OCI-LY1 (cell line): ENCODE data around the gene TJP3.

Experiments used
- H2AFZ ChIP-seq: fragments of 200-600 bp; sonication (generic), shearing (Covaris generic); 2 replicates; pipeline ENCODE4 v1.6.0; 2014; ENCODE audit warnings: antibody characterized with exemption, mild to moderate bottlenecking, low read length
- H3F3A ChIP-seq: fragments of 200-600 bp; sonication (generic), shearing (Covaris generic); 2 replicates; pipeline ENCODE4 v1.6.0; 2014; ENCODE audit warnings: mild to moderate bottlenecking, antibody characterized with exemption, low read length, moderate library complexity; ENCODE audit not compliant: insufficient read depth
- H3K27ac ChIP-seq: fragments of 200-600 bp; sonication (generic); 2 replicates; pipeline ENCODE4 v1.5.1; 2014; ENCODE audit warnings: low read length, mixed run types, mild to moderate bottlenecking, low read depth; ENCODE audit not compliant: poor library complexity, severe bottlenecking
- H3K27me3 ChIP-seq: fragments of 200-600 bp; sonication (generic); 2 replicates; pipeline ENCODE4 v1.6.0; 2014; ENCODE audit warnings: antibody characterized with exemption, mild to moderate bottlenecking, low read length, moderate library complexity; ENCODE audit not compliant: insufficient read depth
- H3K36me3 ChIP-seq: fragments of 200-600 bp; sonication (generic); 2 replicates; pipeline ENCODE4 v1.6.1; 2014; ENCODE audit warnings: mild to moderate bottlenecking, antibody characterized with exemption, low read length, moderate library complexity, mixed read lengths; ENCODE audit not compliant: insufficient read depth
- H3K4me1 ChIP-seq: fragments of 200-600 bp; sonication (generic); 2 replicates; pipeline ENCODE4 v1.5.1; 2014; ENCODE audit warnings: mild to moderate bottlenecking, low read length, moderate library complexity; ENCODE audit not compliant: insufficient read depth, severe bottlenecking
- H3K4me2 ChIP-seq: fragments of 200-600 bp; sonication (generic), shearing (Covaris generic); 2 replicates; pipeline ENCODE4 v1.6.1; 2014; ENCODE audit warnings: low read length
- H3K4me3 ChIP-seq: fragments of 200-600 bp; sonication (generic); 2 replicates; pipeline ENCODE4 v1.5.1; 2014; ENCODE audit warnings: low read length, low read depth, mild to moderate bottlenecking, mixed read lengths; ENCODE audit not compliant: poor library complexity, severe bottlenecking
- H3K79me2 ChIP-seq: fragments of 200-600 bp; shearing (Covaris generic); 2 replicates; pipeline ENCODE4 v1.6.1; 2016; ENCODE audit warnings: mixed run types, low read length, mixed read lengths; ENCODE audit not compliant: insufficient read depth
- H3K9ac ChIP-seq: fragments of 200-600 bp; sonication (generic), shearing (Covaris generic); 2 replicates; pipeline ENCODE4 v1.6.1; 2014; ENCODE audit warnings: mild to moderate bottlenecking, low read length, mixed read lengths
- H3K9me2 ChIP-seq: fragments of 200-600 bp; sonication (generic), shearing (Covaris generic); 2 replicates; pipeline ENCODE4 v1.6.1; 2014; ENCODE audit warnings: low read depth, mild to moderate bottlenecking, low read length, mixed read lengths
- H3K9me3 ChIP-seq: fragments of 200-600 bp; shearing (Covaris generic); 2 replicates; pipeline ENCODE4 v1.6.1; 2014; ENCODE audit warnings: low read length, mixed read lengths
- H4K20me1 ChIP-seq: fragments of 200-600 bp; sonication (generic), shearing (Covaris generic); 2 replicates; pipeline ENCODE4 v1.6.0; 2016; ENCODE audit warnings: mild to moderate bottlenecking, low read length; ENCODE audit not compliant: insufficient read depth
- CTCF ChIP-seq: fragments of 200-600 bp; sonication (generic), shearing (Covaris generic); IDR thresholded peaks from 2 replicates; pipeline ENCODE4 v1.5.1; 2017; ENCODE audit warnings: mild to moderate bottlenecking, antibody characterized with exemption, low read length, moderate library complexity, mixed read lengths
- EZH2 ChIP-seq: fragments of 200-600 bp; sonication (generic), shearing (Covaris generic); IDR thresholded peaks from 2 replicates; pipeline ENCODE4 v1.8.0; 2017; ENCODE audit warnings: borderline replicate concordance, mixed run types, mild to moderate bottlenecking, antibody characterized with exemption, low read length, moderate library complexity, mixed read lengths

TJP3 gene

GRCh38 chr19:3780786-3781304, 72.7 kb downstream of the TJP3 start:
- Histone ChIP-seq H3K9ac (no peak overlapping the region), H3K4me3 (no peak overlapping the region), H3K27me3 (peaks cover 8% of the 10 kb centered on the region; the same call in 1 of the 2 replicates), H3K36me3 (no peaks in the 10 kb centered on the region; the same call in 1 of the 2 replicates), H3K79me2 (no peaks in the 10 kb centered on the region), H3K4me1 (no peaks in the 10 kb centered on the region), H3K27ac (no peak overlapping the region), H3K9me3 (peaks cover 13% of the 10 kb centered on the region), H3K4me2 (no peak overlapping the region), H4K20me1 (no peaks in the 10 kb centered on the region), H3K9me2 (no peaks in the 10 kb centered on the region), H3F3A (no peaks in the 10 kb centered on the region), H2AFZ (no peak overlapping the region)
- no peak for TF ChIP-seq EZH2
- TF ChIP-seq CTCF: no peak

- H3K36me3 ChIP-seq: no peaks in the 10 kb centered on the region; the same call in 1 of the 2 replicates
- H3K27me3 ChIP-seq: peaks cover 8% of the 10 kb centered on the region; the same call in 1 of the 2 replicates
- H4K20me1 ChIP-seq: no peaks in the 10 kb centered on the region
- peaks cover 13% of the 10 kb centered on the region for H3K9me3 ChIP-seq
- no peaks in the 10 kb centered on the region for H3F3A ChIP-seq
- no peak overlapping the region for H2AFZ ChIP-seq
- H3K9ac ChIP-seq: no peak overlapping the region
- no peak overlapping the region for H3K4me2 ChIP-seq
- H3K4me3 ChIP-seq: no peak overlapping the region
- no peak overlapping the region for H3K27ac ChIP-seq
- no peak for TF ChIP-seq CTCF
- no peak for TF ChIP-seq EZH2
- H3K79me2 ChIP-seq: no peaks in the 10 kb centered on the region
- H3K9me2 ChIP-seq: no peaks in the 10 kb centered on the region
- H3K4me1 ChIP-seq: no peaks in the 10 kb centered on the region
These were observed 73.4 kb downstream of the TJP3 start for GRCh38 chr19:3781603-3782002.

- no peak overlapping the region for H3K4me2 ChIP-seq
- H3K79me2 ChIP-seq: no peaks in the 10 kb centered on the region
- no peaks in the 10 kb centered on the region for H3K4me1 ChIP-seq
- H2AFZ ChIP-seq: no peak overlapping the region
- no peak overlapping the region for H3K4me3 ChIP-seq
- peaks cover 13% of the 10 kb centered on the region for H3K9me3 ChIP-seq
- no peak overlapping the region for H3K9ac ChIP-seq
- H4K20me1 ChIP-seq: no peaks in the 10 kb centered on the region
- no peaks in the 10 kb centered on the region; the same call in 1 of the 2 replicates for H3K36me3 ChIP-seq
- H3F3A ChIP-seq: no peaks in the 10 kb centered on the region
- no peaks in the 10 kb centered on the region for H3K9me2 ChIP-seq
- H3K27ac ChIP-seq: no peak overlapping the region
- H3K27me3 ChIP-seq: peaks cover 8% of the 10 kb centered on the region; the same call in 1 of the 2 replicates
- TF ChIP-seq CTCF (no peak), EZH2 (no peak)
These were observed 74.1 kb downstream of the TJP3 start for GRCh38 chr19:3782330-3782729.
